Measurements from ENCODE around the gene SLC9A8. TPM values are rescaled to one million over a fixed set of nuclear protein-coding genes. Genes with fewer than 3 reads are reported as not detected.

The SLC9A8 gene
- total and polyA plus RNA-seq, 2 of the 4 experiments (the other 2 are of a cell fraction): 4.1 to 5.0 TPM

GRCh38 chr20:49819702-49820101 lies 7.1 kb downstream of the SLC9A8 start:
- Histone ChIP-seq H3K18ac (ENCODE audit: low read depth, low read length) (no peak overlapping the region), H3K79me1 (ENCODE audit: low read depth in 1 of 2, low read length in 2 of 2) (peaks cover 10 to 20% of the 10 kb centered on the region in 2 experiments), H3K56ac (ENCODE audit: extremely low read depth, insufficient read depth, low read length) (no peak overlapping the region), H2BK20ac (ENCODE audit: low read depth, low read length) (no peak overlapping the region), H3K4ac (ENCODE audit: low read depth, low read length) (no peak overlapping the region), H4K91ac (ENCODE audit: insufficient read depth, low read depth, low read length) (no peak overlapping the region), H3K9ac (ENCODE audit: low read depth, low read length) (no peak overlapping the region), H3K4me3 (ENCODE audit: insufficient read depth, low read depth, low read length) (no peak overlapping the region), H2AFZ (replicated peaks; ENCODE audit: low read length, poor library complexity) (no peak overlapping the region), H2AK9ac (replicated peaks; ENCODE audit: low read depth, low read length, poor library complexity) (no peak overlapping the region), H3K4me1 (ENCODE audit: control insufficient read depth, insufficient read depth, low read length) (peaks cover 11% of the 10 kb centered on the region), H2BK120ac (ENCODE audit: low read depth, low read length) (no peak overlapping the region), H2BK15ac (ENCODE audit: low read depth, low read length) (no peak overlapping the region), H3K14ac (replicated peaks; ENCODE audit: low read depth, low read length) (no peak overlapping the region), H3K4me2 (ENCODE audit: low read depth, low read length) (no peak overlapping the region), H3K23ac (ENCODE audit: low read depth, low read length) (no peak overlapping the region), H3K27ac (ENCODE audit: insufficient read depth, low read length) (no peak overlapping the region), H2BK5ac (ENCODE audit: low read depth, low read length, poor library complexity, severe bottlenecking) (no peak overlapping the region), H3K36me3 (ENCODE audit: control insufficient read depth, insufficient read depth, low read length) (peaks cover 12% of the 10 kb centered on the region), H4K8ac (ENCODE audit: low read depth in 2 of 2, low read length in 2 of 2) (no peak overlapping the region), H2AK5ac (ENCODE audit: low read depth, low read length) (no peak overlapping the region), H3K27me3 (ENCODE audit: control insufficient read depth, insufficient read depth, low read length) (no peaks in the 10 kb centered on the region), H4K5ac (ENCODE audit: low read depth, low read length) (no peak overlapping the region), H3K9me3 (ENCODE audit: control insufficient read depth, insufficient read depth, low read length) (no peaks in the 10 kb centered on the region), H4K20me1 (ENCODE audit: insufficient read depth, low read length) (peaks cover 5% of the 10 kb centered on the region; the same call in 1 of the 2 replicates), H3K9me1 (ENCODE audit: insufficient read depth, low read length) (0 out of 2 replicates have a peak, but pooled peaks cover 5% of the 10 kb centered on the region)
- no peak for DNase-seq
- BruUV-seq (replicated peaks): no TSS peak
- dilution Hi-C loops (cut with HindIII; ENCODE audit: low sequenced_read_pairs, unreplicated experiment): no loop called here
- TF ChIP-seq FOS (IDR thresholded peaks at IDR 0.05; ENCODE audit: low read depth, low read length): no peak
- no peak for TF ChIP-seq BHLHE40 (IDR thresholded peaks at IDR 0.05; ENCODE audit: low read depth, low read length)
- TF ChIP-seq RCOR1 (IDR thresholded peaks at IDR 0.05; ENCODE audit: insufficient replicate concordance, low read length): no peak
- no peak for TF ChIP-seq SMC3 (IDR thresholded peaks at IDR 0.05; ENCODE audit: low read depth, low read length)
- POLR2A ChIA-PET (ENCODE audit: unreplicated experiment): no interaction called here
- CTCF ChIA-PET: no interaction called here
- in situ Hi-C loops (cut with MboI; ENCODE audit: low sequenced_read_pairs): no loop called here
- no peak for ATAC-seq (ENCODE audit: low read depth)
- 100% methylated on average over 2 of the region's 3 CpGs; no CpG with 5 or more reads in 1 of the 2 experiments for WGBS, 2 experiments (ENCODE audit: extremely low coverage in 2 of 2, insufficient read length in 1 of 2)
- intact Hi-C loops (cut with micrococcal nuclease): no loop called here
